Measurements from ENCODE around the gene AFAP1L2.

AFAP1L2 gene

DNA sequence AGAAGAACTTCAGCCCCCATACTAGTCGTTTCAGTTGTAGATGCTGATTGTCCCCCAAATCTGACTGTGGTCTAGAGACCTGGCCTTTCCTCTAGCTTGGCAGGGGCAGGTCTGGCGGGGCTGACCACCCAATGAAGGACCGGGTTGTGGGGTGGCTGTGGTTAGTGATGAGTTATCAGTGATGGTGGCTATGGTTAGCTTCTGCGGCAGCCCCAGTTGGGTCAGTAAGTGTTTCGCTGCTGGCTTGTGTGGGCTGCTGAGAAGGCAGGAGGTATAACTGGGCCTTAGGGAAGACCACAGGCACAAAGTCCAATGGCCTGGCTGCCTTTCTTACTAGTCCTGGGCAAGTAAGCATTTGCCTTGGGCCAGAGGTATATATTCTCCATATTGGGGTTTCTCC is 143.9 kb downstream of the AFAP1L2 start:
- TF ChIP-seq, protein P1, sequence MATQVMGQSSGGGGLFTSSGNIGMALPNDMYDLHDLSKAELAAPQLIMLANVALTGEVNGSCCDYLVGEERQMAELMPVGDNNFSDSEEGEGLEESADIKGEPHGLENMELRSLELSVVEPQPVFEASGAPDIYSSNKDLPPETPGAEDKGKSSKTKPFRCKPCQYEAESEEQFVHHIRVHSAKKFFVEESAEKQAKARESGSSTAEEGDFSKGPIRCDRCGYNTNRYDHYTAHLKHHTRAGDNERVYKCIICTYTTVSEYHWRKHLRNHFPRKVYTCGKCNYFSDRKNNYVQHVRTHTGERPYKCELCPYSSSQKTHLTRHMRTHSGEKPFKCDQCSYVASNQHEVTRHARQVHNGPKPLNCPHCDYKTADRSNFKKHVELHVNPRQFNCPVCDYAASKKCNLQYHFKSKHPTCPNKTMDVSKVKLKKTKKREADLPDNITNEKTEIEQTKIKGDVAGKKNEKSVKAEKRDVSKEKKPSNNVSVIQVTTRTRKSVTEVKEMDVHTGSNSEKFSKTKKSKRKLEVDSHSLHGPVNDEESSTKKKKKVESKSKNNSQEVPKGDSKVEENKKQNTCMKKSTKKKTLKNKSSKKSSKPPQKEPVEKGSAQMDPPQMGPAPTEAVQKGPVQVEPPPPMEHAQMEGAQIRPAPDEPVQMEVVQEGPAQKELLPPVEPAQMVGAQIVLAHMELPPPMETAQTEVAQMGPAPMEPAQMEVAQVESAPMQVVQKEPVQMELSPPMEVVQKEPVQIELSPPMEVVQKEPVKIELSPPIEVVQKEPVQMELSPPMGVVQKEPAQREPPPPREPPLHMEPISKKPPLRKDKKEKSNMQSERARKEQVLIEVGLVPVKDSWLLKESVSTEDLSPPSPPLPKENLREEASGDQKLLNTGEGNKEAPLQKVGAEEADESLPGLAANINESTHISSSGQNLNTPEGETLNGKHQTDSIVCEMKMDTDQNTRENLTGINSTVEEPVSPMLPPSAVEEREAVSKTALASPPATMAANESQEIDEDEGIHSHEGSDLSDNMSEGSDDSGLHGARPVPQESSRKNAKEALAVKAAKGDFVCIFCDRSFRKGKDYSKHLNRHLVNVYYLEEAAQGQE (IDR thresholded peaks at IDR 0.05; ENCODE audit: low read depth), result no peak
- TF ChIP-seq RAD21 (IDR thresholded peaks at IDR 0.05; ENCODE audit: low read depth) (no peak), FOXM1 (IDR thresholded peaks at IDR 0.05; ENCODE audit: borderline replicate concordance, low read depth) (no peak), NFIC (IDR thresholded peaks at IDR 0.05) (no peak), EGR1 (IDR thresholded peaks at IDR 0.05) (no peak), TCF12 (IDR thresholded peaks at IDR 0.05; ENCODE audit: low read depth) (no peak), YY1 (IDR thresholded peaks at IDR 0.05; ENCODE audit: low read depth) (no peak), EP300 (IDR thresholded peaks at IDR 0.05; ENCODE audit: borderline replicate concordance) (no peak), TEAD4 (IDR thresholded peaks at IDR 0.05) (no peak), CREB1 (IDR thresholded peaks at IDR 0.05; ENCODE audit: low read depth) (no peak), CEBPB (IDR thresholded peaks at IDR 0.05) (no peak), TAF1 (IDR thresholded peaks at IDR 0.05; ENCODE audit: low read depth) (no peak), ZBTB7A (IDR thresholded peaks at IDR 0.05; ENCODE audit: low read depth) (no peak)
- TF ChIP-seq, protein P2, sequence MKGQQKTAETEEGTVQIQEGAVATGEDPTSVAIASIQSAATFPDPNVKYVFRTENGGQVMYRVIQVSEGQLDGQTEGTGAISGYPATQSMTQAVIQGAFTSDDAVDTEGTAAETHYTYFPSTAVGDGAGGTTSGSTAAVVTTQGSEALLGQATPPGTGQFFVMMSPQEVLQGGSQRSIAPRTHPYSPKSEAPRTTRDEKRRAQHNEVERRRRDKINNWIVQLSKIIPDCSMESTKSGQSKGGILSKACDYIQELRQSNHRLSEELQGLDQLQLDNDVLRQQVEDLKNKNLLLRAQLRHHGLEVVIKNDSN (IDR thresholded peaks at IDR 0.05), result no peak
- TF ChIP-seq, protein P3, sequence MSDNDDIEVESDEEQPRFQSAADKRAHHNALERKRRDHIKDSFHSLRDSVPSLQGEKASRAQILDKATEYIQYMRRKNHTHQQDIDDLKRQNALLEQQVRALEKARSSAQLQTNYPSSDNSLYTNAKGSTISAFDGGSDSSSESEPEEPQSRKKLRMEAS (IDR thresholded peaks at IDR 0.05), result no peak

DNA sequence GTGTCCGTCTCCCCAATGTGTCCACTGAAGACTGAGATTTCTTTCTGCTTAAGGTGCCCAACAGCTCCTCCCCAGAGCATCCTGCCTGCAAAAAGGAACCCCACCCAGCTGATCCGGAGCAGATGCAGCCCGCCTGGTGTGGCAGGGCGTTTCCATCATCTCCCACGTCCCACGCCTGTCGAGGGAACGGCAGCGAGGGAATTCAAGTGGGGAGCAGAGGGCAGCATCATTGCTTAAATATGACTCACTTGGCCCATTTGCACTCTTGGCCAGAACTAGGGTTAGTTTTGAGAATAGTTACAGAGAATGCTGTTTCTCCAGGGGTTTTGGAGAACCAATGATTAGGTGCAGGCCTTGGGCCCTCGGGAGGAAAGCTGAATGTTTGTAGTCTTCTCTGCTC is 144.5 kb downstream of the AFAP1L2 start:
- TF ChIP-seq NFIC (IDR thresholded peaks at IDR 0.05), result no peak
- no peak for TF ChIP-seq EGR1 (IDR thresholded peaks at IDR 0.05)
- no peak for TF ChIP-seq RAD21 (IDR thresholded peaks at IDR 0.05; ENCODE audit: low read depth)
- TF ChIP-seq, protein P3 (IDR thresholded peaks at IDR 0.05), result no peak
- TF ChIP-seq TAF1 (IDR thresholded peaks at IDR 0.05; ENCODE audit: low read depth), result no peak
- TF ChIP-seq, protein P2 (IDR thresholded peaks at IDR 0.05), result no peak
- no peak for TF ChIP-seq EP300 (IDR thresholded peaks at IDR 0.05; ENCODE audit: borderline replicate concordance)
- TF ChIP-seq, protein P1 (IDR thresholded peaks at IDR 0.05; ENCODE audit: low read depth), result no peak
- TF ChIP-seq YY1 (IDR thresholded peaks at IDR 0.05; ENCODE audit: low read depth), result no peak
- no peak for TF ChIP-seq TEAD4 (IDR thresholded peaks at IDR 0.05)
- TF ChIP-seq CREB1 (IDR thresholded peaks at IDR 0.05; ENCODE audit: low read depth), result no peak
- no peak for TF ChIP-seq CEBPB (IDR thresholded peaks at IDR 0.05)
- no peak for TF ChIP-seq ZBTB7A (IDR thresholded peaks at IDR 0.05; ENCODE audit: low read depth)
- TF ChIP-seq FOXM1 (IDR thresholded peaks at IDR 0.05; ENCODE audit: borderline replicate concordance, low read depth), result no peak
- TF ChIP-seq TCF12 (IDR thresholded peaks at IDR 0.05; ENCODE audit: low read depth), result no peak

DNA sequence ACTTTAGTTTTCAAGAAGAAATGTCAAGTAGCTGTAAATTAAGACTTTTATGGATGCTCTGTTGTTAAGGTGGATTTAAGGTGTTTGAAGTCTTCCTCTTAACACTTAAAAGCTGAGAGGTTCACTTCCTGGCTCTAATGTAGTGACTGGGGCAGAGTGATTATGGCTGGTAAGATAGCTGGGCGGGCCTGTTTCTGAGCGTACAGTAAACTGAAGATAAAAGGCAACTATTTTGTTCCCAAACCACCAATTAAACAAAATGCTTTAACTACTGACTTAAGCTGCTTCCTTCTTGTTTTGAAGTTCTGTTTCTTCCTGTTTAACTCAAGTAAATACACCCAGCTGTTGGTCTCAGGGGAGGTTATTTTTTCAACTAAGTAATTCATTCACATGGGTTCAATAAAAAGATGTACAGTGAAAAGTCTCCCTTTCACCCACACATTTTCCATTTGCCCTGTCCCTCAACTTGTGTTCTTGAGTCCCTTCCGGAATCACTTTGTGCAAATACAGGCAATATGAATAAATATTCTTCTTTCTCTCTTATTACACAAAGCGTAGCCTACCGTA is 145.9 kb downstream of the AFAP1L2 start:
- TF ChIP-seq TAF1 (IDR thresholded peaks at IDR 0.05; ENCODE audit: low read depth) (no peak), NFIC (IDR thresholded peaks at IDR 0.05) (no peak), TEAD4 (IDR thresholded peaks at IDR 0.05) (no peak), TCF12 (IDR thresholded peaks at IDR 0.05; ENCODE audit: low read depth) (no peak), CEBPB (IDR thresholded peaks at IDR 0.05) (no peak), EP300 (IDR thresholded peaks at IDR 0.05; ENCODE audit: borderline replicate concordance) (no peak), RAD21 (IDR thresholded peaks at IDR 0.05; ENCODE audit: low read depth) (no peak), YY1 (IDR thresholded peaks at IDR 0.05; ENCODE audit: low read depth) (no peak), ZBTB7A (IDR thresholded peaks at IDR 0.05; ENCODE audit: low read depth) (no peak), CREB1 (IDR thresholded peaks at IDR 0.05; ENCODE audit: low read depth) (no peak), EGR1 (IDR thresholded peaks at IDR 0.05) (no peak), FOXM1 (IDR thresholded peaks at IDR 0.05; ENCODE audit: borderline replicate concordance, low read depth) (no peak)
- TF ChIP-seq, protein P1 (IDR thresholded peaks at IDR 0.05; ENCODE audit: low read depth), result no peak
- TF ChIP-seq, protein P3 (IDR thresholded peaks at IDR 0.05), result no peak
- TF ChIP-seq, protein P2 (IDR thresholded peaks at IDR 0.05), result no peak
